Tibial nerve (tissue), 4 donors: Measurements from ENCODE around the gene MORC2.

ENCODE experiments used
- EP300 ChIP-seq, 2 donors: sonication (generic); formaldehyde crosslinking; IDR thresholded peaks; one replicate each; pipeline ENCODE4 v1.6.1; 2017; ENCODE audit warnings: antibody characterized with exemption in 2 of 2, mild to moderate bottlenecking in 1 of 2
- POLR2A ChIP-seq, 2 donors: fragments of 450-650 bp; IDR thresholded peaks; one replicate each; pipeline ENCODE4 v1.6.1; 2017; ENCODE audit warnings: antibody characterized with exemption in 2 of 2, mild to moderate bottlenecking in 2 of 2, moderate library complexity in 2 of 2
- TF ChIP-seq, protein P1 (sequence below), 5 experiments: fragments of 200-600 bp in 3 of 5; fragments of 450-650 bp in 2 of 5; sonication (generic) in 3 of 5; IDR thresholded peaks; one replicate each; pipeline ENCODE4 v1.5.1; 2016 to 2019; ENCODE audit warnings: antibody characterized with exemption in 5 of 5, mild to moderate bottlenecking in 3 of 5, moderate library complexity in 2 of 5

DNA sequence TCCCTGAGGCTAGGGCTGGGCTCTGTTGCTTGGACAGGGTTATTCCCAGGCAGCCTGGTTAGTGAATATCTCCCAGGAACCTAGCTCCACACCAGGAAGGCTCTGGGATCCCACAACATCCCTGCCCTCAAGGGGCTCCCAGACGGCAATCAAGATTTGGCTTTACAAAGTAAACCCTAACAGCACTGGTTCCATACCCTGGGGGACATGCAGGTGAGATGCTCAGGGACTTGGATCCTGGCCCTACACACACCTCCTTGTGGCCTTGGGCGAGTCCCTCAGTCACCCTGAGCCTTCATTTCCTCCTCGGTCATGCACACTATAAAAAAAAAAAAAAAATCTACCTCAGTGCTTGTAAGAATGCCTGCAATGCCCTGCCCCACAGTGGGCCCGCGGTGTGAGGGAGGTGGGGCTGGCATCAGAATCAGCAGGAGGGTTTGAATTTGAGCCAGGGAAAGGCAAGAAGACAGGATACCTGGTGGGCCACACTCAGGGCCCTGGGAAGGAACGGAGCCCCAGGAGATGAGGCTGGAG, 86.3 kb downstream of the MORC2 start:
- TF ChIP-seq, protein P1, sequence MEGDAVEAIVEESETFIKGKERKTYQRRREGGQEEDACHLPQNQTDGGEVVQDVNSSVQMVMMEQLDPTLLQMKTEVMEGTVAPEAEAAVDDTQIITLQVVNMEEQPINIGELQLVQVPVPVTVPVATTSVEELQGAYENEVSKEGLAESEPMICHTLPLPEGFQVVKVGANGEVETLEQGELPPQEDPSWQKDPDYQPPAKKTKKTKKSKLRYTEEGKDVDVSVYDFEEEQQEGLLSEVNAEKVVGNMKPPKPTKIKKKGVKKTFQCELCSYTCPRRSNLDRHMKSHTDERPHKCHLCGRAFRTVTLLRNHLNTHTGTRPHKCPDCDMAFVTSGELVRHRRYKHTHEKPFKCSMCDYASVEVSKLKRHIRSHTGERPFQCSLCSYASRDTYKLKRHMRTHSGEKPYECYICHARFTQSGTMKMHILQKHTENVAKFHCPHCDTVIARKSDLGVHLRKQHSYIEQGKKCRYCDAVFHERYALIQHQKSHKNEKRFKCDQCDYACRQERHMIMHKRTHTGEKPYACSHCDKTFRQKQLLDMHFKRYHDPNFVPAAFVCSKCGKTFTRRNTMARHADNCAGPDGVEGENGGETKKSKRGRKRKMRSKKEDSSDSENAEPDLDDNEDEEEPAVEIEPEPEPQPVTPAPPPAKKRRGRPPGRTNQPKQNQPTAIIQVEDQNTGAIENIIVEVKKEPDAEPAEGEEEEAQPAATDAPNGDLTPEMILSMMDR (IDR thresholded peaks at IDR 0.05): no peak
- no peak for TF ChIP-seq POLR2A (IDR thresholded peaks at IDR 0.05)
- no peak for TF ChIP-seq EP300 (IDR thresholded peaks at IDR 0.05)
